Kidney (tissue), 14 donors: ENCODE results near the gene RGS12. TPM values are rescaled to one million over a fixed set of nuclear protein-coding genes. Genes with fewer than 3 reads are reported as not detected.

Source experiments
- DNase-seq, 5 donors: peaks; one replicate each; pipeline ENCODE4 v3.0.0-alpha.2; 2013 to 2020
- FAIRE-seq: peaks from 2 replicates; lab custom pipeline; 2012; peaks lifted over from hg19 to GRCh38; lab: Jason Lieb, UNC
- H3K27ac ChIP-seq, 2 donors: one replicate each; pipeline ENCODE4 v1.7.0; 2013; ENCODE audit warnings: low read depth in 2 of 2, low read length in 2 of 2, inconsistent platforms in 1 of 2
- H3K27me3 ChIP-seq: one replicate; pipeline ENCODE4 v1.7.1; 2013; ENCODE audit warnings: low read length, inconsistent platforms; ENCODE audit not compliant: control insufficient read depth, insufficient read depth
- H3K36me3 ChIP-seq, 3 donors: one replicate each; pipeline versions ENCODE4 v1.7.0 to v1.7.1; 2013; ENCODE audit warnings: low read length in 3 of 3, control low read depth in 1 of 3, inconsistent platforms in 1 of 3; ENCODE audit not compliant: insufficient read depth in 3 of 3, control insufficient read depth in 2 of 3
- H3K4me1 ChIP-seq, 3 donors: one replicate each; pipeline versions ENCODE4 v1.7.0 to v1.7.1; 2013; ENCODE audit warnings: low read length in 3 of 3, inconsistent platforms in 1 of 3, low read depth in 1 of 3; ENCODE audit not compliant: control insufficient read depth in 2 of 3, insufficient read depth in 2 of 3
- H3K4me3 ChIP-seq, 3 donors: one replicate each; pipeline versions ENCODE4 v1.7.0 to v1.8.1; 2013; ENCODE audit warnings: low read length in 3 of 3, control low read depth in 1 of 3, inconsistent platforms in 1 of 3
- H3K9ac ChIP-seq, 3 donors: one replicate each; pipeline versions ENCODE4 v1.7.0 to v1.7.1; 2013; ENCODE audit warnings: low read length in 3 of 3, control low read depth in 1 of 3, inconsistent platforms in 1 of 3
- H3K9me3 ChIP-seq, 3 donors: one replicate each; pipeline versions ENCODE4 v1.7.0 to v1.7.1; 2013; ENCODE audit warnings: low read length in 3 of 3, control low read depth in 1 of 3, inconsistent platforms in 1 of 3; ENCODE audit not compliant: control insufficient read depth in 2 of 3, insufficient read depth in 1 of 3
- intact Hi-C: fragments of 100-400 bp; cut with DNase I; formaldehyde crosslinking; loops from one replicate; pipeline ENCODE4 v1.11.1; 2022
- polyA plus RNA-seq: library from polyadenylated mRNA; stranded (reverse); fragments of 350-450 nt; fragmentation: Illumina TruSeq; extraction: RNeasy Lipid Tissue Mini Kit (QIAGEN cat#74804); gene quantifications from one replicate; pipeline ENCODE4 v1.2.3, GENCODE V29; 2014; ENCODE audit warnings: low read depth, low replicate concordance; ENCODE audit not compliant: insufficient read depth
- total RNA-seq: library from RNA; stranded (reverse); fragmentation: NEBNext Ultra II Directional; extraction: Animal tissue kit (Norgen Biotek cat#: 25700); gene quantifications from one replicate; pipeline ENCODE4 v1.2.1, GENCODE V29; 2021
- TF ChIP-seq, protein P1 (sequence below): IDR thresholded peaks from 3 replicates; pipeline ENCODE4 v1.5.1; 2012; ENCODE audit warnings: mild to moderate bottlenecking, moderate library complexity, borderline replicate concordance; ENCODE audit not compliant: insufficient read depth; ENCODE audit errors: extremely low read depth
- donor health status: control.
- donor health status: control.
- donor health status: control.
- donor health status: control.
- donor health status: control.
- donor health status: DM: yes; HTN: yes; CAD: no.
- donor health status: Normal renal cell carcinoma (clear cell type).

RGS12 gene
- total and polyA plus RNA-seq, 2 donors from 2014 or later: 18.0 to 35.5 TPM

DNA sequence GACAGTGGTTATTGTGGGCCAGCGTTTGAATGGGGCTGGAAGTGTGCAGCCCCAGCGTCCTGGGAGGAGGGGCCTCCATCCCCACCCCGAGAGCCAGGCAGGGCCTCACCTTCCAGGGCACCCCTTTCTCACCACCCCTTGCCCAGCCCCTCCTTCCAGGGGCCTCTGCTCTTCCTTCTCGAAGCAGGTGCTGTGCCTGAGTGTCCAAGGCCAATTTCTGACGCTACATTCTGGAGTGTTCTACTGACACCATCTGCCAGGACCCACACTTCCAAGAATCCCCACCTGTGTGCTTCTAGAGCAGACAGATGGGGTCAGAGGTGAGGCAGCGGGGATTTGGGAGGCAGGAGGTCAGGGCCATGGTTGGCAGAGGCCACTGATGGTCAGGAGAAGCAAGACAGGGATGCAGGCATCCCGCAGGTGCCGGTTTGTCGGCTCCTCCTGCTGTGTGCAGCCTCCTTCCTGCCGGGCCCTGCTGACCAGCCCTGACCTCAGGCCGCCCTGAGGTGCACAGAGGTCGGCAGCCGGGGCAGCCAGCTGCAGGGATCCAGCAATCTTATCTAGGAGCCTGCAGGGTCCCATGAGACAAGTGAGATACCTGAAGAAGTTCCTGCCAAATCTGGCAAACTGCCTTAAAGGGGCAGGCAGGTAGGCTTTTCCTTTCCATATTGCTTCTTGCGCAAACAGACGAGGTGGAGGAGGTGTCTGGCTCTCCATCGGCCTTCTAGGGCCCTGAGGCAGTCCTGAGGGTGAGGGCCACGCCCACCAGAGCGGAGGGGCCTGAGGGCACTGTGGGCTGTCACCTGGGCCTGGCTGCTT lies 25.0 kb upstream of the RGS12 start:
- H3K9me3 ChIP-seq: no peaks in the 10 kb centered on the region
- DNase-seq: peak in 2 of 5 donors; percentile 35 to 68
- H3K27me3 ChIP-seq: no peaks in the 10 kb centered on the region
- TF ChIP-seq, protein P1, sequence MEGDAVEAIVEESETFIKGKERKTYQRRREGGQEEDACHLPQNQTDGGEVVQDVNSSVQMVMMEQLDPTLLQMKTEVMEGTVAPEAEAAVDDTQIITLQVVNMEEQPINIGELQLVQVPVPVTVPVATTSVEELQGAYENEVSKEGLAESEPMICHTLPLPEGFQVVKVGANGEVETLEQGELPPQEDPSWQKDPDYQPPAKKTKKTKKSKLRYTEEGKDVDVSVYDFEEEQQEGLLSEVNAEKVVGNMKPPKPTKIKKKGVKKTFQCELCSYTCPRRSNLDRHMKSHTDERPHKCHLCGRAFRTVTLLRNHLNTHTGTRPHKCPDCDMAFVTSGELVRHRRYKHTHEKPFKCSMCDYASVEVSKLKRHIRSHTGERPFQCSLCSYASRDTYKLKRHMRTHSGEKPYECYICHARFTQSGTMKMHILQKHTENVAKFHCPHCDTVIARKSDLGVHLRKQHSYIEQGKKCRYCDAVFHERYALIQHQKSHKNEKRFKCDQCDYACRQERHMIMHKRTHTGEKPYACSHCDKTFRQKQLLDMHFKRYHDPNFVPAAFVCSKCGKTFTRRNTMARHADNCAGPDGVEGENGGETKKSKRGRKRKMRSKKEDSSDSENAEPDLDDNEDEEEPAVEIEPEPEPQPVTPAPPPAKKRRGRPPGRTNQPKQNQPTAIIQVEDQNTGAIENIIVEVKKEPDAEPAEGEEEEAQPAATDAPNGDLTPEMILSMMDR: no peak
- H3K36me3 ChIP-seq: no peaks in the 10 kb centered on the region
- no peak for FAIRE-seq
- intact Hi-C loops: no loop called here
- no peak overlapping the region for H3K9ac ChIP-seq
- H3K4me3 ChIP-seq: no peak overlapping the region
- peaks cover 0 to 4% (median 0%) of the 10 kb centered on the region in 3 donors for H3K4me1 ChIP-seq
- H3K27ac ChIP-seq: no peak overlapping the region

DNA sequence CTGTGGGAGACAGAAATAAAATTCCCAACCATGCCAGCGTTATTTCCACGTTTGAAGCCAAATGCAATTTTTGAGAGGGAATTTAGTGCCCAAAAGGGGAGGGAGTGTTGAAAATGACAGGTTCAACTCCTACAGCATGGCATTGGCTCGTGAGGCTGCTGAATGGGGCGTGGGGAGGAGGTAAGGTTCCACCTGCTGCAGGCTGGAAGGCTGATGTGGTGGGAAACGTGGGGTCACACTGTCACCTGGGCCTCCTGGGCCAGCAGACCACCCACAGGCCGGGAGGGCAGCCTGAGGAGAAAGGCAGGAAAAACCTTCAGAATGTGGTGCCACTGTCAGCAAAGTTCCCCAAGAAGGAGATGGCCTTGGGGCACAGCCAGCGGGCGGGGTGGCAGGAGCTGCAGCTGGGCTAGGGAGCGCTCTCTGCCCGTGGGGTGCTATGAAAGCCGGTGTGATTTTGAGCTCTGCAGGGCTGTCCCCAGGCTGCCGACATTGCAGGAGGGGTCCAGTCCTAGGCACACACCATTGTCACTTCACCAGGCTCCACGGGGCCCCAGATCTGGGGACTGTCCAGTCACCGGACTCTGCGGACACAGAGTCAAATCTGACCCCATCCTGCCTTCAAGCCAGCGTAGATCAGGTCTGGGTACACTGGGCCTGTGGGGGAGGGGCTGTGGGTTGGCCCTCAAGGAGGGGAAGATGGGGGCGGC lies 24.3 kb upstream of the RGS12 start:
- Histone ChIP-seq H3K9me3 (no peaks in the 10 kb centered on the region), H3K36me3 (no peaks in the 10 kb centered on the region), H3K4me3 (no peak overlapping the region), H3K27me3 (no peaks in the 10 kb centered on the region), H3K27ac (no peak overlapping the region), H3K9ac (no peak overlapping the region), H3K4me1 (peaks cover 0 to 4% (median 0%) of the 10 kb centered on the region in 3 donors)
- TF ChIP-seq, protein P1: no peak
- no peak for FAIRE-seq
- peak in 1 of 5 donors; percentile 51 for DNase-seq
- intact Hi-C loops: no loop called here

GRCh38 chr4:3269105-3269927 lies 23.5 kb upstream of the RGS12 start:
- intact Hi-C loops: no loop called here
- Histone ChIP-seq H3K4me3 (no peak overlapping the region), H3K27me3 (no peaks in the 10 kb centered on the region), H3K27ac (peak overlapping the region in 1 of 2 donors; percentile 65), H3K4me1 (peaks cover 0 to 4% (median 0%) of the 10 kb centered on the region in 3 donors), H3K36me3 (no peaks in the 10 kb centered on the region), H3K9ac (no peak overlapping the region), H3K9me3 (no peaks in the 10 kb centered on the region)
- TF ChIP-seq, protein P1: no peak
- FAIRE-seq (no peak), DNase-seq (peak in 2 of 5 donors; percentile 46 to 63)
